Tibial artery (tissue), 4 donors: Measurements from ENCODE around the gene WDR5.
"Not testable (repeated sequence)": the region's sequence is repeated elsewhere in the genome, so short reads cannot be mapped to it uniquely, and the experiment has no call there.

Experiments used
- DNase-seq, 2 donors: peaks; one replicate each; pipeline ENCODE4 v3.0.0-alpha.2; 2019
- H3K27ac ChIP-seq, 2 donors: fragments of 200-600 bp; sonication (generic) in 1 of 2; 1 replicate in 1 of 2; 2 replicates in 1 of 2; pipeline ENCODE4 v1.5.1; 2018 to 2019; ENCODE audit warnings: mild to moderate bottlenecking in 1 of 2
- H3K27me3 ChIP-seq, 2 donors: fragments of 200-600 bp; sonication (generic) in 1 of 2; one replicate each; pipeline versions ENCODE4 v1.5.1 to v1.6.0; 2016 to 2019
- H3K36me3 ChIP-seq, 3 donors: fragments of 200-600 bp; sonication (generic) in 2 of 3; one replicate each; pipeline ENCODE4 v1.5.1; 2016 to 2019; ENCODE audit warnings: mild to moderate bottlenecking in 2 of 3
- H3K4me1 ChIP-seq, 4 donors: fragments of 200-600 bp; sonication (generic) in 2 of 4; 1 replicate in 3 of 4; 2 replicates in 1 of 4; pipeline ENCODE4 v1.5.1; 2016 to 2019
- H3K4me3 ChIP-seq, 2 donors: fragments of 200-600 bp; sonication (generic) in 1 of 2; 1 replicate in 1 of 2; 2 replicates in 1 of 2; pipeline ENCODE4 v1.5.1; 2018 to 2019; ENCODE audit warnings: mild to moderate bottlenecking in 2 of 2
- H3K9me3 ChIP-seq, 3 donors: fragments of 200-600 bp; sonication (generic) in 1 of 3; one replicate each; pipeline ENCODE4 v1.5.1; 2016 to 2019
- CTCF ChIP-seq, 2 experiments: fragments of 200-600 bp in 1 of 2; fragments of 450-650 bp in 1 of 2; IDR thresholded peaks; one replicate each; pipeline ENCODE4 v1.5.1; 2017 to 2019; ENCODE audit warnings: antibody characterized with exemption in 2 of 2, mild to moderate bottlenecking in 1 of 2, moderate library complexity in 1 of 2
- intact Hi-C: fragments of 100-400 bp; cut with DNase I; formaldehyde crosslinking; loops from one replicate; pipeline ENCODE4 v1.15.0; 2023; ENCODE audit warnings: low total_unique reads

The WDR5 gene

GRCh38 chr9:134101623-134102149, 34.2 kb upstream of the WDR5 start:
- DNase-seq, result no peak
- H3K27me3 ChIP-seq, result peaks cover 0 to 29% of the 10 kb centered on the region in 2 donors
- H3K9me3 ChIP-seq, result no peaks in the 10 kb centered on the region
- H3K4me1 ChIP-seq, result no peaks in the 10 kb centered on the region
- no peak overlapping the region for H3K27ac ChIP-seq
- intact Hi-C loops, result no loop called here
- no peak overlapping the region for H3K4me3 ChIP-seq
- no peak for TF ChIP-seq CTCF (IDR thresholded peaks at IDR 0.05)
- H3K36me3 ChIP-seq, result no peaks in the 10 kb centered on the region

- no peak overlapping the region for H3K4me3 ChIP-seq
- no peaks in the 10 kb centered on the region for H3K36me3 ChIP-seq
- H3K9me3 ChIP-seq, result no peaks in the 10 kb centered on the region
- no peak for DNase-seq
- intact Hi-C loops, result no loop called here
- H3K4me1 ChIP-seq, result no peaks in the 10 kb centered on the region
- H3K27ac ChIP-seq, result no peak overlapping the region
- TF ChIP-seq CTCF (IDR thresholded peaks at IDR 0.05), result no peak
- H3K27me3 ChIP-seq, result peaks cover 0 to 29% of the 10 kb centered on the region in 2 donors
Observed at GRCh38 chr9:134103391-134103998, 32.4 kb upstream of the WDR5 start.

GRCh38 chr9:134111064-134111463, 24.8 kb upstream of the WDR5 start:
- no peaks in the 10 kb centered on the region for H3K36me3 ChIP-seq

GRCh38 chr9:134112561-134112960, 23.3 kb upstream of the WDR5 start:
- TF ChIP-seq CTCF (IDR thresholded peaks at IDR 0.05), result no peak
- DNase-seq, result no peak
- intact Hi-C loops, result no loop called here
- H3K4me3 ChIP-seq, result no peak overlapping the region
- H3K27me3 ChIP-seq, result no peaks in the 10 kb centered on the region
- H3K36me3 ChIP-seq, result no peaks in the 10 kb centered on the region
- H3K4me1 ChIP-seq, result no peaks in the 10 kb centered on the region
- no peak overlapping the region for H3K27ac ChIP-seq
- H3K9me3 ChIP-seq, result no peaks in the 10 kb centered on the region

More at GRCh38 chr9:134111064-134111463, 24.8 kb upstream of the WDR5 start:
- no peak overlapping the region for H3K4me3 ChIP-seq
- DNase-seq, result no peak
- H3K4me1 ChIP-seq, result no peaks in the 10 kb centered on the region
- H3K9me3 ChIP-seq, result no peaks in the 10 kb centered on the region
- peaks cover 0 to 8% of the 10 kb centered on the region in 2 donors for H3K27me3 ChIP-seq
- intact Hi-C loops, result no loop called here
- no peak for TF ChIP-seq CTCF (IDR thresholded peaks at IDR 0.05)
- no peak overlapping the region for H3K27ac ChIP-seq

GRCh38 chr9:134118972-134119371, 16.9 kb upstream of the WDR5 start:
- H3K4me3 ChIP-seq, H3K27ac ChIP-seq, H3K27me3 ChIP-seq, H3K4me1 ChIP-seq, intact Hi-C loops, DNase-seq, H3K9me3 ChIP-seq, H3K36me3 ChIP-seq: not testable (repeated sequence)

- no peak overlapping the region for H3K27ac ChIP-seq
- no peak for DNase-seq
- no peak overlapping the region for H3K4me3 ChIP-seq
- no peaks in the 10 kb centered on the region for H3K27me3 ChIP-seq
- no peaks in the 10 kb centered on the region for H3K4me1 ChIP-seq
- H3K9me3 ChIP-seq, result no peaks in the 10 kb centered on the region
- TF ChIP-seq CTCF (IDR thresholded peaks at IDR 0.05), result no peak
- no peaks in the 10 kb centered on the region for H3K36me3 ChIP-seq
- intact Hi-C loops, result no loop called here
Observed at GRCh38 chr9:134123764-134124128, 12.1 kb upstream of the WDR5 start.
